GM10847 (cell line): ENCODE data around the gene HOXA6.

Experiments
- POLR2A ChIP-seq: IDR thresholded peaks from 2 replicates; pipeline ENCODE4 v1.6.1; 2011; ENCODE audit not compliant: insufficient read length; ENCODE audit errors: extremely low read depth

The HOXA6 gene

DNA sequence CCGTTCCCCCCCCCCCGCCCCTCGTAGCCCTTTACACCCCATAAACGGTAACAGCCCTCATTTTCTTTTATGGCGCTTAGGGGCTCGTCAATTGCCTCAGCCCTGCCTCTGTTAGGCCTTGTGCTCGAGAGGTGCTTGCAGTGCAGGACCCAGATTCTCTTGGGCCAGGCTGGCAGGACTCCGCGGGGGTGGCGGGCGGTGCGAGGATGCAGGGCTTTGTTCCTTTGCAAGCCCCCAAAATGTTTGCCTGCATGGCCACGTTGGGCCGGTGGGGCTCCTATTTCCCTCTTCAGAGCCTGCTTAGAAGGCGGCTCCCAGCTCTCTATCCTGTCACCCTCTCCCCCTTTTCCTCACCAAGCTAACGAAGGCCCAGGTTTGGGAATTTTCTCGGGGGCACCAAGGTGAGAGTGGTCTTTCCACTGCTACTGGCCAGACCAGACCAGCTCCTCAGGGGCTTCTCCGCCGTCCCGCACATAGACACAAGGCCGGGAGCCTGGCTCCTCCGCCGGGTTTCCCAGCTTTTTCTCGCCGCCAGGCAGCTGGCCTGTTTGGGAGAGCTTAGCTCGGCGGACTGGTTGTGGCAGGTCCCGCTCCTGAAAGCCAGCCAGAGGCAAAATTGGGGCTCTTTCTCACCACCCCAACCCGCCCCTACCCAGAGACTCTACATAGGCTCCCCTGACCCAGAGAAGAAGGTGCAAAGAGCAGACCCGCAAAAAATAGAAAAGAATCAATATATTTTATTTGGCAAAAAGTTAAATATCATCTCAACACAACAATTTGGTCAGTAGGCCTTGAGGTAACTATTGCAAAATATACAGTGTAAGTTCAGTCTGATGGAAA is 14.4 kb upstream of the HOXA6 start:
- TF ChIP-seq POLR2A = no peak

DNA sequence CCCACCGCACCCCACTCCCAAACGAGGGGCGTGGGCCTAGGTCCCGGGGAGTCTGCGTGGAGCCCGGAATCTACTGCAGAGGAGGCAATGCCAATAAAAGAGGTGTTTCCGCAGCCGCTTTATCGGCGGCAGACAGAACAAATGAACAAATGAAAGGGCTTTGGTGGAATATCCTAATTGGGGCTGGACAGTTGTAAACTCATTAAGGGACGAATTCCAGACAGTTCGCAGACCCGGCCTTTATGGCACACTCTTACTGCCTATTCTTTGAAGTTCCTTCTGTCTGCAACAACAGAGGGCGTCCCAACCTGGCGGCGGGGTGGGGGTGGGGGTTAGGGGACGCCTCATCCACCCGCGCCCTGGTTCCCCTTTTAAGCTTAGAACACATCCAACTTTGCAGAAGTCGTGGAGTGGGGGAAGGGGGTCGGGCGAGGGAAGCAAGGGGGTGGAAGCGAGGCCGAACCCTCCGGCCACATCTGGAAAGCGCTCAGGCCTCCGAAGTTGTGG is 13.7 kb upstream of the HOXA6 start:
- TF ChIP-seq POLR2A = no peak

DNA sequence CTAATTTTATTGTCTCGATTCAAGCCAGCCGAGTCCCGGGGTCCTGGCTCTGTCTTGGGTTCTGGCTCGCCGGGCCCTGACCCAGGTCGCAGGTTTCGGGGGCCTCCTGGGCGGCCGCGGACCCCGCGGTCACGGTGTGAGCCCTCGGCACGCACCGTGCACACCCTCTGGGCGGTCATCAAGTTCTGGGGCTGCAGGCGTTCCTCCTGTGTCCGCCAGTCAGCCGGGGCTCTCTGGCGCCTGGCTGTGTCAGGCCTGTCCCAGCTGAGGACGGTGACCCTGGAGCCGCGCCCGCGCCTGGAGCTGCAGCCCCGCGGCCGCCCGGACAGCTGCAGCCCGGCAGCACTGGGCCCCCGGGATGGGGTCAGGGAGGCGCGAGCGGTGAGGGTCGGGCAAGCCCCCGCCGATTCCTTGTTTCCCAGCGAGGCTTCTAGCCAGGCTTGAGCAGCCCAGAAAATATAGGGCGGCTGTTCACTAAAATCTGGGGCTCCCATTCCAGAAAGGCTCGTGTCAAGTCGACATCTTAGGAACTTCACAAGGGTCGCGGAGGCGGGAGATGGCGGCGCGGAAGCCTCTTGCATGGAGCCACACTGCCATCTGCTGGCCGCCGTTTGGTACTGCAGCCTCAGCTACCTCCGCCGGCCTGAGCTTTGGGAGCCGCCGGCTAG is 13.1 kb upstream of the HOXA6 start:
- TF ChIP-seq POLR2A = no peak

GRCh38 chr7:27160145-27160545 is 12.6 kb upstream of the HOXA6 start:
- TF ChIP-seq POLR2A = no peak

- TF ChIP-seq POLR2A = no peak
Measured at GRCh38 chr7:27159266-27160144, 11.9 kb upstream of the HOXA6 start.

GRCh38 chr7:27158436-27159265 is 11.1 kb upstream of the HOXA6 start:
- no peak for TF ChIP-seq POLR2A

DNA sequence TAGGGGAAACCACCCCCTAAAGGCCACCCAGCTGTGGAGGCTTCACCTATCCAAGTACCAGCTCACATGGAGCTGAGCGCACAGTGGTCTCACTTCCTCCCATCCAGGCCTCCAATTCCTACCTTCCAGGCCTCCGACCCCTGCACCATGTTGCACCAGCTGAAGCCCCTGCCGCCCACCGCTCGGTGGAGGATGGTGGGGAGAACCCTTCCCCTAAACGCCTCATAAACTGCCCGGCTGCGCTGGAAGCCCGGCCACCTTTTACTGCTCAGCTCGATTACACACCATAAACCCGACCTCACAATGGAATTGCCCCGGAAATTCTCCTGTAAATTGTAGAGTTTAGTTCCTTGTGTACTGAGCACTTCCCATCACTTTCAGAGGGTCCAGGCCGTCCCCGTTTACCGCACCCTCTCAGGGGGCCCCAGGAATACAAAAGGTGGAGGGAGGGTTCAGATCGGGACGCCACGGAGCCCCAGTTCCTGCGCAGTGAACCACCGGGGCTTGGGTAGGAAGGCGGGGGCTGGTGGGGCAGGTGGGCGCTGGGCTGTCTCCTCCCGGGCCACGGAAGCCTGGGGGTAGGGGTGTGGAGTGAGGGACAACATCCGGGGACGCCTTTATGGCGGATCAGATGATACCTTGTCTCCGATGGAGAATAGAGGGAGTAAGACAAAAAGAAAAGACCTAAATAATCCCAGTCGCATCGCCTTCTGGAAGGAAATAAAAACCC is 10.3 kb upstream of the HOXA6 start:
- no peak for TF ChIP-seq POLR2A

DNA sequence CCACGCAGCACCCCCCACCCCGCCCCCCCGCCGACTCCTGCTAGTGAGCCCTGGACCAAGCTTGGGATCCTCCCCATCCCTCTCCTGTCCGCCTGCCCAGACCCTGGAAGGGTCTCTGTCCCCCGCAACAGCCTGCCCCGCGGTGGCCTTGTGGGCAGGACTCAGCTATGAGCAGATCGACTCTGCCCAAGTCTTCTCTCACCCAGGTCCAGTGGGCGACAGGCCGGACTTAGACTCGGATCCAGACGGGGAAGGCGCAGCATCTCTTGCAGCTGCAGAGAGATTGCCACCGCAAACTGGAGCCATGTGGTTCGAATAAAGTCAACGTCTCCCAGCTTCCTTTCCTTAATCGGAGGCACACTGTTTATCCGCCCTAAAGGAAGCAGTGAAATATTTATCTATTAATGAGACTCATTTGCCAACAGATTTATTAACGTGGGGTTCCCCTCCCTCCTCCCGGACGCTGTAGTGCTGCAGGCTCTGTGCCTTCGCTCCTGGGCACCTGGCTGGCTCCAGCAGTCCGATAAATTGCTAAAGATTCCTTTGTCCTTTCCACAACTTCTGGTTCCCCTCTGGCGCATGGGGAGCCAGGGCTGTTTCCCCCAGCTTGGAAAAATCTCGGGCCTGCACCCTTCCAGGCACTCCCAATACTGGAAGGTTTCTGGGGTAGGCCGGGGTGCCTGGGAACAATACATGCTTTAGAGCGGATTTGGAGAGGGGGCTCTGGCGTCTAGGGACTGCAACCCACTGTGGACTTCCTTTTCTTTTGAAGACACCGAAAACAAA is 9.5 kb upstream of the HOXA6 start:
- TF ChIP-seq POLR2A = no peak

- TF ChIP-seq POLR2A = no peak
Measured at GRCh38 chr7:27156508-27156898, 8.9 kb upstream of the HOXA6 start, which contains the start of gene HOXA7. TSS of gene HOXA7 (minus strand) at chr7:27156675. CDS start at chr7:27156545, 130 bp downstream.

DNA sequence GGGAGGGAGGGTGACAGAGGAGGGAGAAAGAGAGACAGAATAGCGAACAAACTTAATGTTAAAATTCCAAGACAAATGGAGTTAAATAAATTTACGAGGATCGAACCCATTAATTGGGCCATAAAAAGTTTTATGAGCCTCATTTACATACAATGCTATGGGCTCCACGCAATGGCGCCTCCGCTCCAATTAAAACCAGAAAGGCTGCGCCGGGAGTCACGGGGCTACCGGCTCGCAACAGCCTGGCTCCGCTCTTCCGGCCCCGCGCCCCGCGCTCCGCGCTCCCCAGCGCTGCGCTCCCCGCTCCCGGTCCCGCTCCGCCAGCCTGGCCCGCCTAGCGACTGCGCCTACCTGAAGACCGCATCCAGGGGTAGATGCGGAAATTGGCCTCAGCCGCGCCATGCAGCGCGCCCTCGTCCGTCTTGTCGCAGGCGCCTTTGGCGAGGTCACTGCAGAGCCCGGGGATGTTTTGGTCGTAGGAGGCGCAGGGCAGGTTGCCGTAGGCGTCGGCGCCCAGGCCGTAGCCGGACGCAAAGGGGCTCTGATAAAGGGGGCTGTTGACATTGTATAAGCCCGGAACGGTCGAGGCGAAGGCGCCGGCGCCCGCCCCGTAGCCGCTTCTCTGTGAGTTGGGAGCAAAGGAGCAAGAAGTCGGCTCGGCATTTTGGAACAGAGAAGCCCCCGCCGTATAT is 8.4 kb upstream of the HOXA6 start:
- no peak for TF ChIP-seq POLR2A

GRCh38 chr7:27154901-27155815 is 7.6 kb upstream of the HOXA6 start:
- no peak for TF ChIP-seq POLR2A
